HEK293 (cell line): ENCODE data around the gene LHX4.

Experiments
- ATF2 ChIP-seq: fragments of 450-650 bp; formaldehyde crosslinking; IDR thresholded peaks from 2 replicates; pipeline ENCODE4 v1.5.1; 2016; ENCODE audit warnings: missing biosample characterization, missing genetic modification characterization, low read depth
- EGR2 ChIP-seq: fragments of 450-650 bp; formaldehyde crosslinking; IDR thresholded peaks from 2 replicates; pipeline ENCODE4 v1.5.1; 2016; ENCODE audit warnings: low read depth, missing biosample characterization, missing genetic modification characterization
- HOXA7 ChIP-seq: sonication (generic); formaldehyde crosslinking; IDR thresholded peaks from 2 replicates; pipeline ENCODE4 v1.8.1; 2022; ENCODE audit warnings: missing genetic modification reagents, borderline replicate concordance
- HOXC10 ChIP-seq: sonication (generic); formaldehyde crosslinking; IDR thresholded peaks from 2 replicates; pipeline ENCODE4 v1.8.1; 2023; ENCODE audit warnings: mild to moderate bottlenecking, missing genetic modification reagents
- HOXD13 ChIP-seq: sonication (generic); formaldehyde crosslinking; IDR thresholded peaks from 2 replicates; pipeline ENCODE4 v1.8.0; 2022; ENCODE audit warnings: missing genetic modification reagents, borderline replicate concordance
- INSM2 ChIP-seq: fragments of 450-650 bp; formaldehyde crosslinking; IDR thresholded peaks from 2 replicates; pipeline ENCODE4 v1.5.1; 2016; ENCODE audit warnings: missing biosample characterization, missing genetic modification characterization
- KLF16 ChIP-seq: fragments of 450-650 bp; formaldehyde crosslinking; IDR thresholded peaks from 2 replicates; pipeline ENCODE4 v1.5.1; 2017; ENCODE audit warnings: missing biosample characterization, missing genetic modification characterization
- KLF7 ChIP-seq: fragments of 450-650 bp; formaldehyde crosslinking; IDR thresholded peaks from 2 replicates; pipeline ENCODE4 v1.5.1; 2016; ENCODE audit warnings: missing biosample characterization, missing genetic modification characterization, borderline replicate concordance
- KLF8 ChIP-seq: fragments of 450-650 bp; formaldehyde crosslinking; IDR thresholded peaks from 2 replicates; pipeline ENCODE4 v1.5.1; 2016; ENCODE audit warnings: missing biosample characterization, missing genetic modification characterization
- MYNN ChIP-seq: fragments of 450-650 bp; formaldehyde crosslinking; IDR thresholded peaks from 2 replicates; pipeline ENCODE4 v1.5.1; 2016; ENCODE audit warnings: missing biosample characterization, missing genetic modification characterization, borderline replicate concordance
- OSR2 ChIP-seq: fragments of 450-650 bp; formaldehyde crosslinking; IDR thresholded peaks from 2 replicates; pipeline ENCODE4 v1.5.1; 2016; ENCODE audit warnings: missing biosample characterization, missing genetic modification characterization
- PRDM6 ChIP-seq: fragments of 450-650 bp; formaldehyde crosslinking; IDR thresholded peaks from 2 replicates; pipeline ENCODE4 v1.5.1; 2017; ENCODE audit warnings: missing biosample characterization, missing genetic modification characterization
- SALL2 ChIP-seq: fragments of 450-650 bp; formaldehyde crosslinking; IDR thresholded peaks from 2 replicates; pipeline ENCODE4 v1.5.0; 2017; ENCODE audit warnings: missing biosample characterization, mild to moderate bottlenecking, missing genetic modification characterization, borderline replicate concordance
- SP7 ChIP-seq: fragments of 450-650 bp; formaldehyde crosslinking; IDR thresholded peaks from 2 replicates; pipeline ENCODE4 v1.5.1; 2016; ENCODE audit warnings: missing biosample characterization, missing genetic modification characterization
- ZBTB17 ChIP-seq: fragments of 450-650 bp; formaldehyde crosslinking; IDR thresholded peaks from 2 replicates; pipeline ENCODE4 v1.5.1; 2016; ENCODE audit warnings: missing biosample characterization, missing genetic modification characterization
- ZBTB6 ChIP-seq: fragments of 450-650 bp; formaldehyde crosslinking; IDR thresholded peaks from 2 replicates; pipeline ENCODE4 v1.5.1; 2017; ENCODE audit warnings: missing biosample characterization, missing genetic modification characterization
- ZBTB8A ChIP-seq: fragments of 450-650 bp; formaldehyde crosslinking; IDR thresholded peaks from 2 replicates; pipeline ENCODE4 v1.5.1; 2016; ENCODE audit warnings: missing biosample characterization, missing genetic modification characterization
- ZNF10 ChIP-seq: fragments of 450-650 bp; formaldehyde crosslinking; IDR thresholded peaks from 2 replicates; pipeline ENCODE4 v1.5.1; 2017; ENCODE audit warnings: missing biosample characterization, missing genetic modification characterization
- ZNF132 ChIP-seq: fragments of 450-650 bp; formaldehyde crosslinking; IDR thresholded peaks from 2 replicates; pipeline ENCODE4 v1.5.1; 2017; ENCODE audit warnings: missing biosample characterization, missing genetic modification characterization, borderline replicate concordance
- ZNF174 ChIP-seq: fragments of 450-650 bp; formaldehyde crosslinking; IDR thresholded peaks from 2 replicates; pipeline ENCODE4 v1.5.0; 2017; ENCODE audit warnings: missing biosample characterization, mild to moderate bottlenecking, missing genetic modification characterization
- ZNF211 ChIP-seq: fragments of 450-650 bp; formaldehyde crosslinking; IDR thresholded peaks from 2 replicates; pipeline ENCODE4 v1.5.1; 2016; ENCODE audit warnings: low read depth, missing biosample characterization, missing genetic modification characterization
- ZNF214 ChIP-seq: fragments of 450-650 bp; formaldehyde crosslinking; IDR thresholded peaks from 2 replicates; pipeline ENCODE4 v1.5.1; 2017; ENCODE audit warnings: missing biosample characterization, mild to moderate bottlenecking, missing genetic modification characterization, borderline replicate concordance
- ZNF23 ChIP-seq: fragments of 450-650 bp; formaldehyde crosslinking; IDR thresholded peaks from 2 replicates; pipeline ENCODE4 v1.5.1; 2016; ENCODE audit warnings: missing biosample characterization, missing genetic modification characterization, borderline replicate concordance
- ZNF324 ChIP-seq: fragments of 450-650 bp; formaldehyde crosslinking; IDR thresholded peaks from 2 replicates; pipeline ENCODE4 v1.5.1; 2016; ENCODE audit warnings: missing biosample characterization, missing genetic modification characterization
- ZNF341 ChIP-seq: fragments of 450-650 bp; formaldehyde crosslinking; IDR thresholded peaks from 2 replicates; pipeline ENCODE4; 2016; ENCODE audit warnings: low read depth, missing biosample characterization, missing genetic modification characterization
- ZNF354C ChIP-seq: fragments of 450-650 bp; formaldehyde crosslinking; IDR thresholded peaks from 2 replicates; pipeline ENCODE4 v1.5.1; 2016; ENCODE audit warnings: missing biosample characterization, missing genetic modification characterization, low read depth, borderline replicate concordance
- ZNF48 ChIP-seq: fragments of 450-650 bp; formaldehyde crosslinking; IDR thresholded peaks from 2 replicates; pipeline ENCODE4 v1.5.1; 2016; ENCODE audit warnings: missing biosample characterization, missing genetic modification characterization
- ZNF488 ChIP-seq: fragments of 450-650 bp; formaldehyde crosslinking; IDR thresholded peaks from 2 replicates; pipeline ENCODE4 v1.5.1; 2016; ENCODE audit warnings: missing biosample characterization, missing genetic modification characterization
- ZNF580 ChIP-seq: fragments of 450-650 bp; formaldehyde crosslinking; IDR thresholded peaks from 2 replicates; pipeline ENCODE4 v1.5.1; 2016; ENCODE audit warnings: missing biosample characterization, missing genetic modification characterization
- ZNF626 ChIP-seq: fragments of 450-650 bp; sonication (Bioruptor Pico); formaldehyde crosslinking; IDR thresholded peaks from 2 replicates; pipeline ENCODE4 v1.5.1; 2018; ENCODE audit warnings: missing biosample characterization, missing genetic modification characterization, inconsistent platforms
- ZNF701 ChIP-seq: fragments of 450-650 bp; formaldehyde crosslinking; IDR thresholded peaks from 2 replicates; pipeline ENCODE4 v1.5.1; 2016; ENCODE audit warnings: missing biosample characterization, missing genetic modification characterization
- ZNF707 ChIP-seq: fragments of 450-650 bp; formaldehyde crosslinking; IDR thresholded peaks from 2 replicates; pipeline ENCODE4 v1.5.1; 2016; ENCODE audit warnings: missing biosample characterization, missing genetic modification characterization

LHX4 gene

GRCh38 chr1:180229483-180230415 lies at the start of gene LHX4 (continued):
- TF ChIP-seq ATF2 (tag by site-specific recombination) (no peak), ZNF701 (tag by site-specific recombination) (no peak), KLF16 (tag by site-specific recombination) (0 out of 2 replicates have a peak, but pooled peaks have one; percentile 45), KLF8 (tag by site-specific recombination) (peak; percentile 45; the same call in 1 of the 2 replicates), INSM2 (tag by site-specific recombination) (peak; percentile 24; the same call in 1 of the 2 replicates), HOXC10 (CRISPR knock-in tag) (0 out of 2 replicates have a peak, but pooled peaks have one; percentile 48), ZBTB17 (tag by site-specific recombination) (peak; percentile 17; the same call in 1 of the 2 replicates), ZNF341 (peak; percentile 77), ZBTB6 (0 out of 2 replicates have a peak, but pooled peaks have one; percentile 5), OSR2 (tag by site-specific recombination) (no peak), ZNF324 (tag by site-specific recombination) (no peak), ZNF354C (no peak), ZNF214 (no peak), ZBTB8A (tag by site-specific recombination) (no peak), SP7 (no peak; the same call in 1 of the 2 replicates), PRDM6 (tag by site-specific recombination) (no peak), ZNF132 (tag by site-specific recombination) (no peak), ZNF10 (no peak), ZNF580 (no peak), ZNF174 (tag by site-specific recombination) (no peak), ZNF626 (no peak), ZNF23 (no peak), EGR2 (tag by site-specific recombination) (peak; percentile 54), ZNF707 (tag by site-specific recombination) (no peak), ZNF48 (tag by site-specific recombination) (no peak), MYNN (tag by site-specific recombination) (no peak), ZNF211 (no peak), HOXA7 (CRISPR knock-in tag) (no peak), HOXD13 (CRISPR knock-in tag) (no peak), ZNF488 (tag by site-specific recombination) (no peak), KLF7 (tag by site-specific recombination) (no peak), SALL2 (tag by site-specific recombination) (no peak)
